ENCODE data around the gene NAGPA.

Gene NAGPA

DNA sequence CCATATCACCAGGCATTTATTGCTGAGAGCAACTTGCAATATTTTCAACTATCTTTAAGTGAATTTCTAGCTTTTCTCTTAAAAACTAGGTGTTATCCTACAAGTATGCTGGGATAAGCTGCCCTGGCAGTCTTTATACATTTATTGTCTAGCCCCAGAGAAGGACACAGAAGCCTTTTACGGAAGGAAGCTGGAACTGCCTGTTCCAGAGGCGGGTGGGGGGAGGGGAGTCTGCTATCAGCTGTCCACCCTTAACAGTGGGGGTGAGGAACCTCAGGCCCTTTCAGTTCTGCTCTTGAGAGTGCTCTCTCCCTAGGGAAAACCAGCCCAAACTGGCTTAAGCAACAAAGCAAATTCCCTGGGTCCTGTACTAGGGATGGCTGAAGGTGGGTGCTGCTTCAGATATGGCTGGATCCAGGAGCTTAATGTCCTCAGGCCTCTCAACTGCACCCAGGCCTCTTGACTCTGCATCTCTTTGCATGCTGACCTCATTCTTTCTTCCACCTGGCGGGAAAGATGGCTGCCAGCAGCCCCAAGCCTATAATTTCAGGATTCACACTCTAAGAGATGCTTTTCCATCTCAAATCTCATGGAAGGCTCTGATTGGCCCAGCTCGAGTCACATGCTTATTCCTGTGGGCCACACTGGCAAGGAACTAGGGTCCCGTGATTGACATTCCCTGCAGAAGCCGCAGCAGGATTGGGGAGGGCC is 16.6 kb downstream of the NAGPA start:
- DNase-seq (ENCODE audit: low read depth in 1 of 2, low spot score in 1 of 2) = no peak
- in situ Hi-C loops (cut with HindIII; ENCODE audit: low pct_unique_long_range_greater_than_20kb, low sequenced_read_pairs) = no loop called here
- no peak for TF ChIP-seq JUND (IDR thresholded peaks at IDR 0.05; ENCODE audit: low read depth)

- DNase-seq (ENCODE audit: low read depth in 1 of 2, low spot score in 1 of 2) = no peak
- TF ChIP-seq JUND (IDR thresholded peaks at IDR 0.05; ENCODE audit: low read depth) = no peak
- in situ Hi-C loops (cut with HindIII; ENCODE audit: low pct_unique_long_range_greater_than_20kb, low sequenced_read_pairs) = no loop called here
These were observed 17.8 kb downstream of the NAGPA start for GRCh38 chr16:5015887-5016286.

DNA sequence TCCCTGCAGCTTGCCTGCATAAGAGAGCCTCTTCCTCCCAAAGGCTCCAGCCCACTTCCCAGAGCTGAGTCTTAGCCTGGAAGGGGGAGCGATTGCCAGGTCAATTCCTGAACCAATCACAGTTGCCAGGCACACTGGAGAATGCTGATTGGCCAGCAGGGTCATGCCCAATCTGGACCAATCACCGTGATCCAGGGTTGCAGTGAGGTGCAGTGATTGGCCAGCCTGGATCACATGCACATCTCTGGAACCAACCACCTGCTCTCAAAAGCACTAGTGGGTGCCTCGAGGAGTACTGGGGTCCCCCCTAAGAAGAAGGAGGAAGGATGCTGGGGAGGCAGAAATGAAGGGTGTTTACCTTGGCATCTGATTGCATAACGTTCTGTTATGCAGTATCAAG is 18.4 kb downstream of the NAGPA start:
- in situ Hi-C loops (cut with HindIII; ENCODE audit: low pct_unique_long_range_greater_than_20kb, low sequenced_read_pairs) = no loop called here
- peak in 1 of 2 experiments; percentile 12 for DNase-seq (ENCODE audit: low read depth in 1 of 2, low spot score in 1 of 2)
- TF ChIP-seq JUND (IDR thresholded peaks at IDR 0.05; ENCODE audit: low read depth) = no peak

DNA sequence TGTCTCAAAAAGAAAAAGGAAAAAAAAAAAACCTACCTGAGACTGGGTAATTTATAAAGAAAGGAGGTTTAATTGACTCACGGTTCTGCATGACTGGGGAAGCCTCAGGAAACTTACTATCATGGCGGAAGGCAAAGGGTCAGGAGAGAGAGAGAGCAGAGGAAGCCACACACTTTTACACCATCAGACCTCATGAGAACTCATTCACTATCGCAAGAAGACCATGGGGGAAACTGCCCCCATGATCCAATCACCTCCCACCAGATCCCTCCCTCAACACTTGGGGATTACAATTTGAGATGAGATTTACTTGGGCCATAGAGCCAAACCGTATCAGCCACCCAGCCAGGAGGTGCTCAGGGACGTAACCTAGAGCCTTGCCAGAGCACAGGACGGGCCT is 20.8 kb downstream of the NAGPA start:
- in situ Hi-C loops (cut with HindIII; ENCODE audit: low pct_unique_long_range_greater_than_20kb, low sequenced_read_pairs) = no loop called here

GRCh38 chr16:5011637-5012036 is 22.1 kb downstream of the NAGPA start:
- no peak for DNase-seq (ENCODE audit: low read depth in 1 of 2, low spot score in 1 of 2)
- in situ Hi-C loops (cut with HindIII; ENCODE audit: low pct_unique_long_range_greater_than_20kb, low sequenced_read_pairs) = no loop called here
- no peak for TF ChIP-seq JUND (IDR thresholded peaks at IDR 0.05; ENCODE audit: low read depth)

More for the DNA sequence above, 20.8 kb downstream of the NAGPA start:
- TF ChIP-seq JUND (IDR thresholded peaks at IDR 0.05; ENCODE audit: low read depth) = no peak
- no peak for DNase-seq (ENCODE audit: low read depth in 1 of 2, low spot score in 1 of 2)

DNA sequence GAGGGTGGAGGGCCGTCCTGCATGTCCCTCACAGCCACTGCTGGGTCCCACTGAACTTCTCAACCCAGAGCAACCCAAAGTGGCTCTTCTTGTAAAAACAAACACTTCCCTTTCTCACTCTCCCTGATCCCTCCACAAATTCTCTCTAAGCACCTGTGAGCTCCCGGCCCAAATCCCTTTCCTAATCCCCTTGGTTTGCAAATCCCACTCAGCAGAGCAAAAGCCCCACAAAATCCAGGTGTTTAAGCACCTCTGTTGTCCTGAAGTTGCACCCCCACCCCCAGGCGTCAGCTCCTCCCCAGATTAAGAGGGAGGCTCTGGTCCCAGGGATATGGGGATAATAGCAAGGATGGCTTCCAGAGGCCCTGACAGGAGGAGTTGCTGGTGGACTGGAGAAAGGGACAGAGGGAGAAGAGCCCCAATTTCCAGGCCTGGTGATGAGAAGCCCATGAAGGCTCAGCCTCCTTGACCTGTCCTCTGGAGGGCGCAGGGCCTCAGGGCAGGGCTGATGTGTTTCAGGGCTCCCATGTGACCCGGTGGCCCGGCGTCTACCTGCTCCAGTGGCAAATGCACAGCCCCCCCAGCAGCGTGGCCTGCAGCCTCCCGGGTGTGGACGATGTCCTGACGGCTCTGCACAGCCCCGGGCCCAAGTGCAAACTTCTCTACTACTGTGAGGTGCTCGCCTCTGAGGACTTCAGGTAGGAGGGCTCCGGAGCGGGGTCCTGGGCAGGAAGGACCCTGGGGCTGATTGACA is 23.0 kb downstream of the NAGPA start:
- in situ Hi-C loops (cut with HindIII; ENCODE audit: low pct_unique_long_range_greater_than_20kb, low sequenced_read_pairs) = no loop called here
- no peak for TF ChIP-seq JUND (IDR thresholded peaks at IDR 0.05; ENCODE audit: low read depth)
- no peak for DNase-seq (ENCODE audit: low read depth in 1 of 2, low spot score in 1 of 2)

GRCh38 chr16:5008311-5008731 is 25.4 kb downstream of the NAGPA start:
- TF ChIP-seq JUND (IDR thresholded peaks at IDR 0.05; ENCODE audit: low read depth) = no peak
- in situ Hi-C loops (cut with HindIII; ENCODE audit: low pct_unique_long_range_greater_than_20kb, low sequenced_read_pairs) = no loop called here
- no peak for DNase-seq (ENCODE audit: low read depth in 1 of 2, low spot score in 1 of 2)

DNA sequence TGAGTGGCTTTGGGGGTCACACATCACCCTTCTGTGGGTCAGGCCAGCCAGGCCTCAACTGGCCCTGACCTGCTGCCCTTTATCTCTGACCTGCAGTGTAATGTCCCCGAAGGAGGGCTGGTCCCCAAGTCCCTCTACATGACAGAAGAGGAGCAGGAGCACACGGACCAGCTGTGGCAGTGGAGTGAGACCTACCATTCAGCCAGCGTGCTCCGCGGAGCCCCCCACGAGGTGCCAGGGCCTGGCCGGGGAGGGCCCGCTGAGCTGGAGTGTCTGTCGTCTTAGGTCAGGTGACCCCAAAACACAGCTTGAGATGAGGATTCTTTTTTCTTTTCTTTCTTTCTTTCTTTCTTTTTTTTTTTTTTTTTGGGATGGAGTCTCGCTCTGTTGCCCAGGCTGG is 26.5 kb downstream of the NAGPA start:
- no peak for TF ChIP-seq JUND (IDR thresholded peaks at IDR 0.05; ENCODE audit: low read depth)
- DNase-seq (ENCODE audit: low read depth in 1 of 2, low spot score in 1 of 2) = no peak
- in situ Hi-C loops (cut with HindIII; ENCODE audit: low pct_unique_long_range_greater_than_20kb, low sequenced_read_pairs) = no loop called here

GRCh38 chr16:5006348-5007193 is 27.2 kb downstream of the NAGPA start:
- DNase-seq (ENCODE audit: low read depth in 1 of 2, low spot score in 1 of 2) = no peak
- in situ Hi-C loops (cut with HindIII; ENCODE audit: low pct_unique_long_range_greater_than_20kb, low sequenced_read_pairs) = no loop called here
- no peak for TF ChIP-seq JUND (IDR thresholded peaks at IDR 0.05; ENCODE audit: low read depth)

- no peak for TF ChIP-seq JUND (IDR thresholded peaks at IDR 0.05; ENCODE audit: low read depth)
- no peak for DNase-seq (ENCODE audit: low read depth in 1 of 2, low spot score in 1 of 2)
- in situ Hi-C loops (cut with HindIII; ENCODE audit: low pct_unique_long_range_greater_than_20kb, low sequenced_read_pairs) = no loop called here
These were observed 27.8 kb downstream of the NAGPA start for GRCh38 chr16:5005916-5006315.

DNA sequence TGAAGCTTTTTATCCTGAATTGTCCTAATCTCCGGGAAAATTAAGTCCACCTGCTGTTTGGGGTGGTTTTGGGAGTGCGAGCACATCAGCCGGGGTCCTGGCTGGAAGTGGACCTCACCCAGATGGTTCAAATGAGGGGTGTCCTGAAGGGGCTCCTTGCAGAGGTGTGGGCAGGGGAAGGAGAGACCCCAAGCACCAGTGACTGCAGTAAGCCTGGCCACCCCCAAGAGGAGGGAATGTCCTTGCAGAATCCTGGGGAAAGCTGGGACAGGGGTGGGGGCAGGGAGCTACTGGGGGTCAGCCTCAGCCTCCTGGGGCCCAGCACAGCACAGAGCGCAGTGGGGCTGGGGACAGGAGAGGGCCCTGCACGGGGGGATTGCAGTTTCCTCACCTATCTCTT is 29.4 kb downstream of the NAGPA start:
- in situ Hi-C loops (cut with HindIII; ENCODE audit: low pct_unique_long_range_greater_than_20kb, low sequenced_read_pairs) = no loop called here
- no peak for DNase-seq (ENCODE audit: low read depth in 1 of 2, low spot score in 1 of 2)
- TF ChIP-seq JUND (IDR thresholded peaks at IDR 0.05; ENCODE audit: low read depth) = no peak

DNA sequence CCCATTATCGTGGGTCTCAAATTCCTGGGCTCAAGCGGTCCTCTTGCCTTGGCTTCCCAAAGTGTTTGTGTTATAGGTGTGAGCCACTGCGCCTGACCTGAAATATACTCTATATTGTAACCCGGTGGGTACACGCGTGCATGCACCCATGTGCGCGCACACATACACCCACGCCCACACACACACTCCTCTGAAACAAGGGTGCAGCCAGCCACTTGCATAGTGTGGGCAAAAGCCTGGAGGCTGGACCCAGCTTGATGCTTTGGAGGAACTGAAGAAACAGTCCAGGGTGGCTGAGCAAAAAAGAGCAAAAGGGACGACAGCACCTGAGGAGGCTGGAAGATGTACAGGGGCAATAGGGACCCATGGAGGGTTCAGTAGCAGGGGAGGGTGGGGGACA is 29.9 kb downstream of the NAGPA start:
- no peak for TF ChIP-seq JUND (IDR thresholded peaks at IDR 0.05; ENCODE audit: low read depth)
- in situ Hi-C loops (cut with HindIII; ENCODE audit: low pct_unique_long_range_greater_than_20kb, low sequenced_read_pairs) = no loop called here
- DNase-seq (ENCODE audit: low read depth in 1 of 2, low spot score in 1 of 2) = no peak

GRCh38 chr16:5003211-5003610 is 30.5 kb downstream of the NAGPA start:
- in situ Hi-C loops (cut with HindIII; ENCODE audit: low pct_unique_long_range_greater_than_20kb, low sequenced_read_pairs) = no loop called here
- DNase-seq (ENCODE audit: low read depth in 1 of 2, low spot score in 1 of 2) = no peak
- TF ChIP-seq JUND (IDR thresholded peaks at IDR 0.05; ENCODE audit: low read depth) = no peak
